Endometrial microvascular endothelial cells (primary cell): ENCODE data around the gene PMPCA. TPM values are rescaled to one million over a fixed set of nuclear protein-coding genes. Genes with fewer than 3 reads are reported as not detected.

ENCODE experiments used
- in situ Hi-C: cut with HindIII; loops from 2 replicates; pipeline ENCODE4 v1.10.0; 2017; ENCODE audit warnings: low sequenced_read_pairs, low pct_unique_long_range_greater_than_20kb; ENCODE audit errors: inconsistent ontology term
- total RNA-seq: library from RNA; depleted of rRNA; stranded (reverse); fragments of >200 nt; gene quantifications from one replicate; pipeline ENCODE4 v1.2.3, GENCODE V29; 2015; ENCODE audit errors: inconsistent ontology term

PMPCA gene
- total RNA-seq, 1 donor from 2014 or later = 57.7 TPM

DNA sequence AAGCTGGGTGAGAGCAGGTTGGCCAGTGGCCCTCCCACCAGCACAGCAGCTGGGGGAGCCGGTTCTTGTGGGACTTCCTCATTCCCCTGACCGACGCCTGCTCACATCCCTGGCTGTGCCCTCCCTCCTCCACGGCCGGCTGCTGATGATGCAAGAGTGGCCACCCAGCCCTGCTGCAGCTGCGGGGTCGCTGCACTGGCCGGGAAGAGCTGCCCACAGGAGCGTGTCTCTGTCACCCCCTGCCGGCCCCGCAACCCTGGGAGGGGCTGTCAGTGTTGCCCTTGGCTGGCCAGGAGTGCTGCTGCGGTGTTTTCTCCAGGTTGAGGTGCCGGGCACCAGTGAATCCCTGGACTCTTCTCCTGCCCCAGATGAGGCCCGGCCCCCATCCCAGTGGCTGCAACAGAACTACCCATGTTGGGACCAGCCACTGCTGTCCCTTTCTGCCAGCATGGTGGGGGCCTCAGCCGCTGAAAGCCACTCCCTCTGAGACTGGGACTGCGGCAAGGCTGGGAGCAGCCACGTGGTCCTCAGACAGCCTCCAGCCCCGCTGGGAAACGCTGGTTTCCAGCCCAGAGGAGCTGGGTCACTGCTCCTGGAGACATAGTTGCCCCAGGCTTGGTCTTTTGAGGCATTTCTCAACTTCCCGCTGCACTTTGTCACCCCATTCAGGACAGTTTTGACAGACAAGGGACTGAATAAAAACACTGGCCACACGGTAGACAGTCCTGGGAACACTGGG lies 37.7 kb upstream of the PMPCA start:
- in situ Hi-C loops = no loop called here

DNA sequence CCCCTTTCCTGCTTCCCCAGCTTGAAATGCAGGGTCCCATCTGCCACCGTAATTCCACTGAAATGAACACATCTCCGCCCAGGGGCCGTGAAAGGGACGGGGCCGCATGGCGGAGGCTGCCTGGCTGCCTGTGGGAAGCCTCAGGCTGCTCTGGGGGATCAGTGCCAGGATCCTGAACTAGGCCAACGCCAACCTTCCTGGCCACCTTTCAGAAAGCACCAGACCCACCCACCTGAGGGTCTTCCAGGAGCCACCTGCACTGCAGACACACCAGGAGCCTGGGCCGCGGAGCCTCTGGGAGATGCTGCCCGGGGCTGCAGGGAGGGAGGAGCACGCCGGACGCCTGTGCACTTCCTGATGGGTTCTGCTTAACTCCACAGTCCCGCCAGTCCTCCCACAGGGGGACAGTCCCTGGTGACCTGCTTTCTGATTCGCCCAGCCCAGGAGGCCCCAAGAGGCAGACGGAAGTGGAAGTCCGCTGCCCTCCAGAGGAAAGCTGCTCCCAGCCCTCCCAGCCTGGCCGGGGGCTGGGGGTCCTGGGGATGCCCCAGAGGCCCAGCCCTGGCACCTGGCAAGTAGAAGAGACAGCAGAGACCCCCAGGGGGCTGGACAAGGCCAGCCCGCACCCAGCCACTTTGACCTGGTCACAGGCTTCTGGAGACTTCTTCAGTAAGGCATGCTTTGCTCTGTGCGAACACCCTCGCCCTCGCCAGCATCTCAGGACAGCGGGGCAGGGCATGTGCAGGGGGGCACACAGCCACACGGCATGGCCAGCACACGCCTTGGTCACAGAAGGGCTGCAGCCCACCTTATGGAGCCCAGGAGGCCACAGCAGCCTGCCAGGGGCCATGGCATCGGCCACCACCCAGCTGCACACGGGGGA lies 36.9 kb upstream of the PMPCA start, which contains the start of gene CARD9:
TSS of gene CARD9 (minus strand) at position 370 of the 883 bp plus-strand sequence. CDS start 1,591 bp downstream, outside the sequence.
- in situ Hi-C loops = no loop called here

GRCh38 chr9:136374183-136374575 lies 36.3 kb upstream of the PMPCA start:
- in situ Hi-C loops = no loop called here

GRCh38 chr9:136375096-136375495 lies 35.4 kb upstream of the PMPCA start:
- in situ Hi-C loops = no loop called here

DNA sequence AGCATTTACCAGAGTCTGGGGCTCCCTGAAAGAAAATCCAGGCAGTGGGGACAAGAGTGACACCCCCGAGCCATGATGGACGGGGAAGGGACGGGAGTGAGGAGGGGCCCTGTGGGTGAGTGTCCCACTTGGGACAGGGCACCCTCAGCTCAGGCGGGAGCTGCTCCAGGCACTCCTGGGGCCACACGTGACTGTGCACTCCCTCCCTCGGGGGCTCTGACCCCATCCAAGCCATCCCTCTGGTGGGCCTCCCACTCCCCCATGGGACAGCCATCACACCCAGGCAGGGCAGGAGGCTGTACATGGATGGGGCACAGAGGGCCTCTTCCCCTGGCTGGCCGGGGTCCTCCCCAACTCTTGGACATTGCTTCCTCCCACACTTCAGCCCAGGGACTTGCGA lies 34.0 kb upstream of the PMPCA start:
- in situ Hi-C loops = no loop called here

DNA sequence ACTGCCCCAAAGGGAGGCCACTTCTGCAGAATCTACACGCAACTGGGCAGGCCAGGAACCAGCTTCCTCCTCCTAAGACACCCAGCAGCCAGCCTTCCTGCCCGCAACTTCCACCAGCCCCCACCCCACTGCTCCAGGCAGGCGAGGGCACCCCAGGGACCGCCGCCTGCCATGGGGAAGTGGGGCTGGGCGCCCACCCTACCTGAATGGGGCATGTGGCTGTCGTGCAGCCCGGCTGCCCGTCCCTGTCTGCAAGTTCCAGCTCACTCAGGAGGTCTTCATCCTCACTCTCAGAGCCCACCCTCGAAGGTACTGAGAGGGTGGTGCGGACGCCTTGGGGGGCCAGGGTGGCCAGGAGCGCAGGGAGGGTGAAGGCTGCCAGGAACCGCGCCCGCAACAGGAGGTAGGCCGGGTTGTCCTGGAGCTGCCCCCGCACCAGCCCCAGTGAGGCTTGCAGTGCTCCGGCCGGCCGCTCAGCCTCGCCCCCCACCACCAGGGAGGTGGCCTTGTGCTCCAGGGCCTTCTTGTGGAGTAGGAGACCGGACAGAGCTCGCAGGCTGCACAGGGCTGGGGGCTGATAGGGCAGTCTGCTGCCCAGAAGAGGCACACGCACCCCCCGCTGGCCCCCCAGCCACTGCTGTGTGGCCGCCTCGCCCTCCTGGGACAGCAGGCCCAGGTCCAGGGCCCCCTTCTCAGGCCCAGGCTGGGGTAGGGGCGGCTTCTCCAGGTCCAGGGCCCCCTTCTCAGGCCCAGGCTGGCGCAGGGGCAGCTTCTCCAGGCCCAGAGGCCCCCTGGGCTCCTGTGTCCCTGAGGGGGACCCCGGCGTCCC lies 32.9 kb upstream of the PMPCA start:
- in situ Hi-C loops = no loop called here

- in situ Hi-C loops = no loop called here
Observed at GRCh38 chr9:136378170-136379002, 32.1 kb upstream of the PMPCA start.

DNA sequence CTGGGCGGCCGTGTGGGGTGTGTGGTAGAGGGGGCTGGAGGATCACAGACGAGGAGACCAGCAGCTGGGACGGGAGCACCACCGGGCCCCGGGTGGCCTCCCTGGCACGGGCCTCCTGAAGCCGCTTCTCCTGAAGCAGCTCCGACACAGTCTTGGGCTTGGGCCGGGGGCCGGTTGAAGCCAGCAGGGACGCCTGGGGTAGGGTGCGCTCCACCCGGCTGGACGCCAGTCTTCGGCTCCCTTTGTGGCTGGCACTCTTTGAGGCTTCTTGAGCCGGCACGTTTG lies 31.5 kb upstream of the PMPCA start:
- in situ Hi-C loops = no loop called here

DNA sequence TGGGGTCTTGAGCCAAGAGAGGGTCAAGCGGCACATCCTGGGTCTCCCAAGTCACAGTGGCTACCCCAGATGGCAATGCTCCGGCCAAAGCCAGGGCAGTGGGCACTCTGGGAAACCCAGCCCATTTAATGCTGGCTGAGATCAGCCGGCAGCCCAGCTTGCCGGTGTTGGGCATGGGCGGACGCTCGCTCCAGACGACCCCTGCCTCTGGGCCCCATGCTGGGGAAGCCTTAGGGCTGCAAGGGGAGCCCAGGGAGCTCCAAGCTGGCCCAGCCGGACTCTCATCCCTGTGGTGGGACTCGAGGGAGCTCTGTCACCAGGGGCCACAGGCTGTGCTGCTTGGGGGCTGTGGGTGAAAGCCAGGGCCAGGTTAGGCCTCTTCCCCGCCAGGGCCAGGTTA lies 31.1 kb upstream of the PMPCA start:
- in situ Hi-C loops = no loop called here

DNA sequence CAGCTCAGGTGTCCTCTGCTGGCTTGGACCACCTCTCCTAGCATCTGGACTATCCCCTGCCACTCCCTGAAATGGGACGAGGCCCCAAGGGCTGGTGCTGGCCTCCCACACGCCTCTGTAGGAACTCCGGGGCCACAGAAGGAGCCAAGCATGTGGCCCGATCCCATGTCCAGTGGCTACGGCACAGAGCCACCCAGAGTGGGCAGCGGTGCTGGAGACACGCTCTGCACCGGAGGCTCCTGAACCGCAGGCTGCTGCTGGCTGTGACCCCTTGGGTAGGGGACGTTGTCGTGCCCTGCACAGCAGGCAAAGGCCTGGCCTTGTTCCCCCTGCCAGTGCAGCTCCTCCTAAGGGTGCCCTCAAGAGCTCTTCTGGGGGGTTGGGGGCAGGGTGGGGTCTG lies 30.6 kb upstream of the PMPCA start:
- in situ Hi-C loops = no loop called here

GRCh38 chr9:136380381-136380780 lies 30.1 kb upstream of the PMPCA start:
- in situ Hi-C loops = no loop called here

GRCh38 chr9:136381311-136381710 lies 29.1 kb upstream of the PMPCA start:
- in situ Hi-C loops = no loop called here

DNA sequence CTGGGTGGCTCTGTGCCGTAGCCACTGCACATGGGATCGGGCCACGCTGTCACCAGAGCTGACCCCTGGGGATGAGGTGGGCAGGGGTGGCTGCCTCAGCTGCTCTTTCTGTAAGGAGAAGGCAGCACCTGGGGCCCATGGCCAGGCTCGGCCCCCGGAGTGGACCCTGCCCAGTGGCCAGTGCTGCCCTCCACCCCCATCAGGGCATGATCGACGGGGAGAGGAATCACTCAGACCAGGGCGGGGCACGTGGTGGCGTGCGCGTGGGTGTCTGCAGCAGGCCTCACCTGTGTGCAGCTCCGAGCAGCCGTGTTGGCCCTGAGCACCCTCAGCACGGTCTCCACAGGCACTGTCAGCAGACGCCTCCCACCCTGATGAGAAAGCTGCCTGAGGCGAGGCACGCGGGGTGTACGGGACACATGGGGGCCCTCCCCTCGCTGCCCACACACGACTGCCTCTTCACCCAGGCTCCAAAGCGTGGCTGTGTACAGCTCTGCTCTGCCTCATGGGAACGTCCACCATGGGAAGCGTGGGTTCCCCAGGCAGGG lies 28.4 kb upstream of the PMPCA start:
- in situ Hi-C loops = no loop called here

GRCh38 chr9:136383436-136383835 lies 27.0 kb upstream of the PMPCA start:
- in situ Hi-C loops = no loop called here

DNA sequence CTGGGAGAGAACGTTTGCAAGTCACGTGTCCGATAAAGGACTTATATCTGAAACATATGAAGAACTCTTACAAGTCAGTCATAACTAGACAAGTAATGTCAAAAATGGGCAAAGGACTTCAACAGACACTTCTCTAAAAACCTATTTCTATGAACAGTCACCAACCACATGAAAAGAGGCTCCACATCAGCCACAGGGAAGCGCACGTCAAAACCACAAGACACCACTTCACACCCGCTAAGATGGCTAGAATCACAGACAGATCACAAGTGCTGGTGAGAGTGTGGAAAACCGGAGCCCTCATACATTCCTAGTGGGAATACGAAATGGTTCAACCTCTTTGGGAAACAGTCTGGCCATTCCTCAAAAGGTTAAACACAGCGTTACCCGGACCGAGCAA lies 25.4 kb upstream of the PMPCA start:
- in situ Hi-C loops = no loop called here

- in situ Hi-C loops = no loop called here
Observed at GRCh38 chr9:136386018-136386417, 24.4 kb upstream of the PMPCA start.

DNA sequence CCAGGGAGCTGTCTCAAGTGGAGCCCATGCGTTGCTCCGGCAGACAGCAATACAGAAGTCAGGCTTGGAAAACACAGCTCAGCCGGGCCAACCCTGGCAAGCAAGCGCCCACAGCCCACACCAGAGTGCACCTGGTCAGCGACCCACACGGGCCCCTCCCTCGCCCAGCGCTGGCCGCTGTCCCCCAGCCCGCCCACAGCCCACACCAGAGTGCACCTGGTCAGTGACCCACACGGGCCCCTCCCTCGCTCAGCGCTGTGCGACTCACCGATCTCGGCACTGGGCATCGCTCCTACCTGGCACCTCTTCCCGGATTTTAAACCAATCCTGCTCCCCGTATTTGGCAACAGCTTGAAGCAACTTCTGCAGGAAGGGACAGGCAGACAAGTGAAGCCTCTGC lies 23.2 kb upstream of the PMPCA start:
- in situ Hi-C loops = no loop called here

- in situ Hi-C loops = no loop called here
Observed at GRCh38 chr9:136389396-136389795, 21.1 kb upstream of the PMPCA start.
